HepG2 (cell line): Measurements from ENCODE around the gene AGPAT2.

ENCODE experiments used
- CC2D1A ChIP-seq: sonication (generic); formaldehyde crosslinking; IDR thresholded peaks from 2 replicates; pipeline ENCODE4 v1.8.1; 2023; ENCODE audit warnings: mild to moderate bottlenecking, missing genetic modification reagents
- EP300 ChIP-seq, 3 experiments: sonication (generic) in 1 of 3; formaldehyde crosslinking in 1 of 3; IDR thresholded peaks; 2 replicates each; pipeline versions ENCODE4 v1.5.1 to v1.6.1; 2011 to 2020; ENCODE audit warnings: low read depth in 2 of 3, low read length in 2 of 3, borderline replicate concordance in 1 of 3, improper control_type of control experiment in 1 of 3, mild to moderate bottlenecking in 1 of 3, missing genetic modification reagents in 1 of 3, moderate library complexity in 1 of 3
- ZNF468 ChIP-seq: sonication (generic); formaldehyde crosslinking; IDR thresholded peaks from 2 replicates; pipeline ENCODE4 v1.8.0; 2022; ENCODE audit warnings: mild to moderate bottlenecking, moderate library complexity, missing genetic modification reagents
- ZNF674 ChIP-seq: sonication (generic); formaldehyde crosslinking; IDR thresholded peaks from 2 replicates; pipeline ENCODE4 v1.5.0; 2020; ENCODE audit warnings: low read depth, mild to moderate bottlenecking, missing genetic modification reagents
- ZNF792 ChIP-seq: IDR thresholded peaks from 2 replicates; pipeline ENCODE4 v1.6.1; 2016
- TF ChIP-seq, protein P1 (sequence below): sonication (generic); formaldehyde crosslinking; IDR thresholded peaks from 2 replicates; pipeline ENCODE4 v1.4.0; 2020; ENCODE audit warnings: missing genetic modification reagents
- TF ChIP-seq, protein P2 (sequence below): sonication (generic); formaldehyde crosslinking; IDR thresholded peaks from 2 replicates; pipeline ENCODE4 v1.4.0; 2020; ENCODE audit warnings: missing genetic modification reagents, borderline replicate concordance

DNA sequence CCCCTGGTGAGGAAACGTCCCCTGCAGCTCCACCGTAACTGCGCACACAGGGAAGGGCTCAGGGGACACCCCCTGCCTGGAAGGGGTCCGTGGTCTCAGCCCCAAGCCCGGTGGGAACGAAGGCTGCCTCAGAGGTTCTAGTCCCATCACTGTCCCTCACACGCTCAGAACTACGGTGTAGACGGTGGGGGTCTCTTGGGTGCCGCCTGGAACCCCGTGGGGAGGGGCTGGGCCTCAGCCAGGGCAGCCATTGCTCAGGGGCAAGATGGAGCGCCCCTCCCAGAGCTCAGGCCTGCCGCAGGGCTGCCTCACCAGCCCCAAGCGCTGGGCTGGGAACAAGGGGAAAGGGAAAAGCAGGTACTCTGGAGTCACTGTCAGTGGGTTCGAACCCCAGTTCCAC, 2.9 kb downstream of the AGPAT2 start:
- TF ChIP-seq ZNF674, result no peak
- TF ChIP-seq, protein P1, sequence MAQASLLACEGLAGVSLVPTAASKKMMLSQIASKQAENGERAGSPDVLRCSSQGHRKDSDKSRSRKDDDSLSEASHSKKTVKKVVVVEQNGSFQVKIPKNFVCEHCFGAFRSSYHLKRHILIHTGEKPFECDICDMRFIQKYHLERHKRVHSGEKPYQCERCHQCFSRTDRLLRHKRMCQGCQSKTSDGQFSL, result no peak
- TF ChIP-seq CC2D1A (CRISPR knock-in tag), result no peak
- TF ChIP-seq, protein P2, sequence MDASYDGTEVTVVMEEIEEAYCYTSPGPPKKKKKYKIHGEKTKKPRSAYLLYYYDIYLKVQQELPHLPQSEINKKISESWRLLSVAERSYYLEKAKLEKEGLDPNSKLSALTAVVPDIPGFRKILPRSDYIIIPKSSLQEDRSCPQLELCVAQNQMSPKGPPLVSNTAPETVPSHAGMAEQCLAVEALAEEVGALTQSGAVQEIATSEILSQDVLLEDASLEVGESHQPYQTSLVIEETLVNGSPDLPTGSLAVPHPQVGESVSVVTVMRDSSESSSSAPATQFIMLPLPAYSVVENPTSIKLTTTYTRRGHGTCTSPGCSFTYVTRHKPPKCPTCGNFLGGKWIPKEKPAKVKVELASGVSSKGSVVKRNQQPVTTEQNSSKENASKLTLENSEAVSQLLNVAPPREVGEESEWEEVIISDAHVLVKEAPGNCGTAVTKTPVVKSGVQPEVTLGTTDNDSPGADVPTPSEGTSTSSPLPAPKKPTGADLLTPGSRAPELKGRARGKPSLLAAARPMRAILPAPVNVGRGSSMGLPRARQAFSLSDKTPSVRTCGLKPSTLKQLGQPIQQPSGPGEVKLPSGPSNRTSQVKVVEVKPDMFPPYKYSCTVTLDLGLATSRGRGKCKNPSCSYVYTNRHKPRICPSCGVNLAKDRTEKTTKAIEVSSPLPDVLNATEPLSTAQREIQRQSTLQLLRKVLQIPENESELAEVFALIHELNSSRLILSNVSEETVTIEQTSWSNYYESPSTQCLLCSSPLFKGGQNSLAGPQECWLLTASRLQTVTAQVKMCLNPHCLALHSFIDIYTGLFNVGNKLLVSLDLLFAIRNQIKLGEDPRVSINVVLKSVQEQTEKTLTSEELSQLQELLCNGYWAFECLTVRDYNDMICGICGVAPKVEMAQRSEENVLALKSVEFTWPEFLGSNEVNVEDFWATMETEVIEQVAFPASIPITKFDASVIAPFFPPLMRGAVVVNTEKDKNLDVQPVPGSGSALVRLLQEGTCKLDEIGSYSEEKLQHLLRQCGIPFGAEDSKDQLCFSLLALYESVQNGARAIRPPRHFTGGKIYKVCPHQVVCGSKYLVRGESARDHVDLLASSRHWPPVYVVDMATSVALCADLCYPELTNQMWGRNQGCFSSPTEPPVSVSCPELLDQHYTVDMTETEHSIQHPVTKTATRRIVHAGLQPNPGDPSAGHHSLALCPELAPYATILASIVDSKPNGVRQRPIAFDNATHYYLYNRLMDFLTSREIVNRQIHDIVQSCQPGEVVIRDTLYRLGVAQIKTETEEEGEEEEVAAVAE (CRISPR knock-in tag), result no peak
- no peak for TF ChIP-seq EP300 (IDR thresholded peaks at IDR 0.05; ENCODE audit: low read depth in 2 of 2, low read length in 2 of 2)
- no peak for TF ChIP-seq EP300 (CRISPR knock-in tag; IDR thresholded peaks at IDR 0.05; ENCODE audit: borderline replicate concordance)
- no peak for TF ChIP-seq ZNF792 (CRISPR knock-in tag)
- TF ChIP-seq ZNF468, result no peak
